Colon (tissue), 2 donors: ENCODE results near the gene FAM3D.

Experiments used
- FAIRE-seq: peaks from 2 replicates; lab custom pipeline; 2012; peaks lifted over from hg19 to GRCh38; lab: Jason Lieb, UNC
- donor health status: control.
- donor health status: control.

The FAM3D gene

GRCh38 chr3:58594117-58594516, 72.5 kb downstream of the FAM3D start:
- FAIRE-seq = no peak

GRCh38 chr3:58591517-58592510, 74.8 kb downstream of the FAM3D start:
- no peak for FAIRE-seq

GRCh38 chr3:58588030-58588614, 78.5 kb downstream of the FAM3D start:
- no peak for FAIRE-seq

GRCh38 chr3:58586776-58587192, 79.8 kb downstream of the FAM3D start:
- FAIRE-seq = no peak

GRCh38 chr3:58585994-58586393, 80.6 kb downstream of the FAM3D start:
- no peak for FAIRE-seq

- FAIRE-seq = no peak
These were observed 81.4 kb downstream of the FAM3D start for GRCh38 chr3:58585005-58585786.

GRCh38 chr3:58584690-58585004, 81.9 kb downstream of the FAM3D start:
- no peak for FAIRE-seq
